IMR-90 (cell line): ENCODE results near the gene ALDH3B2.
"Not testable (repeated sequence)": the region's sequence is repeated elsewhere in the genome, so short reads cannot be mapped to it uniquely, and the experiment has no call there.

Experiments
- BHLHE40 ChIP-seq: fragments of 150-350 bp; IDR thresholded peaks from 2 replicates; pipeline ENCODE4 v1.6.1; 2016; ENCODE audit warnings: mild to moderate bottlenecking, low read depth, low read length
- CEBPB ChIP-seq: IDR thresholded peaks from 2 replicates; pipeline ENCODE4 v1.6.1; 2012; ENCODE audit warnings: low read depth, low read length, improper control_type of control experiment
- CHD1 ChIP-seq: IDR thresholded peaks from 2 replicates; pipeline ENCODE4 v1.6.1; 2012; ENCODE audit warnings: low read depth, low read length, improper control_type of control experiment
- FOS ChIP-seq: fragments of 150-350 bp; IDR thresholded peaks from 2 replicates; pipeline ENCODE4 v1.6.1; 2016; ENCODE audit warnings: low read depth, low read length
- MAFK ChIP-seq: IDR thresholded peaks from 2 replicates; pipeline ENCODE4 v1.6.1; 2012; ENCODE audit warnings: low read depth, low read length, improper control_type of control experiment
- MAZ ChIP-seq: IDR thresholded peaks from 2 replicates; pipeline ENCODE4 v1.6.1; 2012; ENCODE audit warnings: low read depth, mild to moderate bottlenecking, low read length, improper control_type of control experiment, moderate library complexity, borderline replicate concordance
- MXI1 ChIP-seq: IDR thresholded peaks from 2 replicates; pipeline ENCODE4 v1.6.1; 2012; ENCODE audit warnings: low read depth, mild to moderate bottlenecking, low read length, moderate library complexity, borderline replicate concordance
- POLR2A ChIP-seq: IDR thresholded peaks from 2 replicates; pipeline ENCODE4 v1.6.1; 2012; ENCODE audit warnings: mild to moderate bottlenecking, low read depth, low read length
- RAD21 ChIP-seq: IDR thresholded peaks from 2 replicates; pipeline ENCODE4 v1.6.1; 2012; ENCODE audit warnings: low read length, improper control_type of control experiment
- RFX5 ChIP-seq: IDR thresholded peaks from 2 replicates; pipeline ENCODE4 v1.8.0; 2012; ENCODE audit warnings: low read depth, mild to moderate bottlenecking, low read length, moderate library complexity
- SMC3 ChIP-seq: fragments of 150-350 bp; IDR thresholded peaks from 2 replicates; pipeline ENCODE4 v1.6.1; 2016; ENCODE audit warnings: low read depth, mild to moderate bottlenecking, antibody characterized with exemption, low read length, moderate library complexity
- TF ChIP-seq, protein P1 (sequence below): conservative IDR thresholded peaks from 2 replicates; pipeline ENCODE4 v1.5.1; 2012; ENCODE audit warnings: mild to moderate bottlenecking, low read depth, low read length, improper control_type of control experiment
- TF ChIP-seq, protein P2 (sequence below): fragments of 150-350 bp; IDR thresholded peaks from 2 replicates; pipeline ENCODE4 v1.6.1; 2017; ENCODE audit warnings: mild to moderate bottlenecking, antibody characterized with exemption, low read length, low read depth
- TF ChIP-seq, protein P3 (sequence below): fragments of 150-350 bp; IDR thresholded peaks from 2 replicates; pipeline ENCODE4 v1.6.1; 2016; ENCODE audit warnings: low read depth, mild to moderate bottlenecking, low read length, moderate library complexity, borderline replicate concordance

DNA sequence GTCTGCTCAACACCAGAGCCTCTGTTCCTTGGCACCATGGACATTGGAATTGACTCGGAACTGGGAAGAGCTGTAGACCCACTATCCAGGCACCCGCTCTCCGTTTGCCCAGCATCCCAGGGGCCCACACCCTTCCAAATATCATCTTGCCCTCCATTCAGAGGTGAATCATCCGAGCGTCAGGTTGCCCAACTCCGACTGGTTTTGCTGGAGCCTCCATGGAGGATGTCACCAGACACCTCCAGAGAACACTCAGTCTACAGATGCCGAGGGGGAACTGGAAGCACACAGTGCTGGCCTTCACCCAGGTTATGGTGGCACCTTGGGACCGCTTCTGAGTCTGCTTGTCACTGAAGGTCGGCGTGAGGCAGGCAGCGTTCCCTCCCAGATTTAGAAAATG, 35.4 kb upstream of the ALDH3B2 start:
- TF ChIP-seq, protein P1, sequence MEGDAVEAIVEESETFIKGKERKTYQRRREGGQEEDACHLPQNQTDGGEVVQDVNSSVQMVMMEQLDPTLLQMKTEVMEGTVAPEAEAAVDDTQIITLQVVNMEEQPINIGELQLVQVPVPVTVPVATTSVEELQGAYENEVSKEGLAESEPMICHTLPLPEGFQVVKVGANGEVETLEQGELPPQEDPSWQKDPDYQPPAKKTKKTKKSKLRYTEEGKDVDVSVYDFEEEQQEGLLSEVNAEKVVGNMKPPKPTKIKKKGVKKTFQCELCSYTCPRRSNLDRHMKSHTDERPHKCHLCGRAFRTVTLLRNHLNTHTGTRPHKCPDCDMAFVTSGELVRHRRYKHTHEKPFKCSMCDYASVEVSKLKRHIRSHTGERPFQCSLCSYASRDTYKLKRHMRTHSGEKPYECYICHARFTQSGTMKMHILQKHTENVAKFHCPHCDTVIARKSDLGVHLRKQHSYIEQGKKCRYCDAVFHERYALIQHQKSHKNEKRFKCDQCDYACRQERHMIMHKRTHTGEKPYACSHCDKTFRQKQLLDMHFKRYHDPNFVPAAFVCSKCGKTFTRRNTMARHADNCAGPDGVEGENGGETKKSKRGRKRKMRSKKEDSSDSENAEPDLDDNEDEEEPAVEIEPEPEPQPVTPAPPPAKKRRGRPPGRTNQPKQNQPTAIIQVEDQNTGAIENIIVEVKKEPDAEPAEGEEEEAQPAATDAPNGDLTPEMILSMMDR: not testable (repeated sequence)
- not testable (repeated sequence) for TF ChIP-seq RFX5, POLR2A, RAD21, FOS, MAZ, MAFK, CEBPB, CHD1, SMC3, BHLHE40, MXI1
- TF ChIP-seq, protein P2, sequence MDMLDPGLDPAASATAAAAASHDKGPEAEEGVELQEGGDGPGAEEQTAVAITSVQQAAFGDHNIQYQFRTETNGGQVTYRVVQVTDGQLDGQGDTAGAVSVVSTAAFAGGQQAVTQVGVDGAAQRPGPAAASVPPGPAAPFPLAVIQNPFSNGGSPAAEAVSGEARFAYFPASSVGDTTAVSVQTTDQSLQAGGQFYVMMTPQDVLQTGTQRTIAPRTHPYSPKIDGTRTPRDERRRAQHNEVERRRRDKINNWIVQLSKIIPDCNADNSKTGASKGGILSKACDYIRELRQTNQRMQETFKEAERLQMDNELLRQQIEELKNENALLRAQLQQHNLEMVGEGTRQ: not testable (repeated sequence)
- TF ChIP-seq, protein P3, sequence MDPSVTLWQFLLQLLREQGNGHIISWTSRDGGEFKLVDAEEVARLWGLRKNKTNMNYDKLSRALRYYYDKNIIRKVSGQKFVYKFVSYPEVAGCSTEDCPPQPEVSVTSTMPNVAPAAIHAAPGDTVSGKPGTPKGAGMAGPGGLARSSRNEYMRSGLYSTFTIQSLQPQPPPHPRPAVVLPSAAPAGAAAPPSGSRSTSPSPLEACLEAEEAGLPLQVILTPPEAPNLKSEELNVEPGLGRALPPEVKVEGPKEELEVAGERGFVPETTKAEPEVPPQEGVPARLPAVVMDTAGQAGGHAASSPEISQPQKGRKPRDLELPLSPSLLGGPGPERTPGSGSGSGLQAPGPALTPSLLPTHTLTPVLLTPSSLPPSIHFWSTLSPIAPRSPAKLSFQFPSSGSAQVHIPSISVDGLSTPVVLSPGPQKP: not testable (repeated sequence)
